ENCODE results near the gene MYOZ2. TPM values are rescaled to one million over a fixed set of nuclear protein-coding genes. Genes with fewer than 3 reads are reported as not detected.
A peak's percentile ranks its signal among the peaks of the same experiment; 100 is the strongest.
"Not testable (repeated sequence)": the region's sequence is repeated elsewhere in the genome, so short reads cannot be mapped to it uniquely, and the experiment has no call there.

MYOZ2 gene
- total RNA-seq, 1 donor from 2014 or later: 0.05 TPM

GRCh38 chr4:119128148-119128547, 7.5 kb upstream of the MYOZ2 start:
- DNase-seq (ENCODE audit: low read depth): no peak

GRCh38 chr4:119130365-119131065, 5.1 kb upstream of the MYOZ2 start:
- DNase-seq (ENCODE audit: low read depth): no peak

DNA sequence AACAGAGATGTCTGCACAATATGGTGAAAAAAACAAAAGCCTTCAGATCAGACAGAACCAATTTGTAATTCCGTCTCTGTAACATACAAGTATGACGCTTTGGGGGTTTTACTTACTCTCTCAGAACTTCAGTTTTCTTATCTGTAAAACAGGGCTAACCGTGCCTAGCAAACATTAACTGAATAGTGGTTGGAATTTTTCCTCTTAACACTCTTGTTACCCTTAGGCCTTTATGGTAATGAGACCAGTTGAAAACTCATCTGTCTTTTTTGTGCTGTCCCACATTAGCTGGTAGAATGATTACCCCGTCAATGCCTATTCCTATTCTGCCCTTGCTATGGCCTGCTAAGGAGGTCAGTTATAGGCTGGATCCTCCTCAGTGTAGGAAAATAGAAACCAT, 4.5 kb upstream of the MYOZ2 start:
- DNase-seq (ENCODE audit: low read depth): peak; percentile 85

DNA sequence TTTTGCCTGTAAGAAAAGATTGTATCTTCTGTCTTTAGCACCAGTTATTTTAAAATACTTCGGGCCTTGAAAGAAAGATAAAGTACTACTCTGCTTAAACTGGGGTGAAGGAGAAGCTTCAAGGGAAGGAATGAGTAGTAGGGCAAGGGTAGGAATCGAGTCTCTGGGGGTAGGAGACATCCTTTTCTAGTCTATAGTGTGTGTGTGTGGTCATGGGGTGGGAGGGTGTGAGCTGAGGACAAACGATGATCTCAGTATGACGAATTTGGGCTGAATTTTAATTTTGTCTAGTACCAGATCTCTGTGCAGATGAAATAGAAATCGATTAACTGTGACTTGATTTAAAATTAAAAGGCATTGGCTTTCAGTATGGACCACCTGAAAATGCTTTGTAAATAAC, 3.3 kb upstream of the MYOZ2 start:
- no peak for DNase-seq (ENCODE audit: low read depth)

GRCh38 chr4:119136546-119136945, 914 bp downstream of the MYOZ2 start:
- DNase-seq (ENCODE audit: low read depth): no peak

DNA sequence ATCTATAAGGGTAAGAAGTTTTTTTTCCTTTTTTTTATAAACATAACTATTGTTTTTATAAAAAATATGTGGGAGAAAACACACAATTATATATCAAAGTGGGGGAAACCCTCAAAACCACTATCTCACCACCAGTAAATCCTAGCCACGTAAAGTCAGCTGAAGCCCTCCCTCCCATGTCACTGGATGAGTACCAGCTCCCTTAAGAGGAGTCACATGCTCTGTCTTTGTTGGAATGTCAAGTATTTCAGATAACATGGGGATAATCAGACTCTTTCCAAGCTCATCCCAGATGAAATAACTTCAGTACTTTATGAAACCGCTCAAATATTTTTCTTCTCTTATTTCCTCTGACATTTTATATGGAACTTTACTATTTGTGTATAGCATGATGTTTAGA, 2.4 kb downstream of the MYOZ2 start:
- no peak for DNase-seq (ENCODE audit: low read depth)

DNA sequence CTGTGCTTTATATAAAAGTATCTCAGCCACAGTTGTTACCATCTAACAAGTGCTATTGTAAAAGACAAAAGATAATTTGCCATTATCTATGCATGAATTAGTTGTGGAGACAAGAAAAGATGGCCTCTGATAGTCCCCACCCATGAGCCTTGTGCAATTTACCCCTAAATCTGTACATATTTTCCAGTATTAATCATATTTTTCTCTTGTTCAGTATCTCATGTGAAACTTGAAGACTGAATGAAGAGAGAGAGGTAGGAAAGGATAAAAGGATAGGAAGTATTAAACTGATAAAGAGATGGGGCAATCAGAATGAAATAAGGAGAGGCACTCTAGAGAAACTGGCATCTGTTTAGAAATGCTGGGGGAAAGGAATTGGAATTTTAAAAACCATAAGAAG, 3.7 kb downstream of the MYOZ2 start:
- no peak for DNase-seq (ENCODE audit: low read depth)

DNA sequence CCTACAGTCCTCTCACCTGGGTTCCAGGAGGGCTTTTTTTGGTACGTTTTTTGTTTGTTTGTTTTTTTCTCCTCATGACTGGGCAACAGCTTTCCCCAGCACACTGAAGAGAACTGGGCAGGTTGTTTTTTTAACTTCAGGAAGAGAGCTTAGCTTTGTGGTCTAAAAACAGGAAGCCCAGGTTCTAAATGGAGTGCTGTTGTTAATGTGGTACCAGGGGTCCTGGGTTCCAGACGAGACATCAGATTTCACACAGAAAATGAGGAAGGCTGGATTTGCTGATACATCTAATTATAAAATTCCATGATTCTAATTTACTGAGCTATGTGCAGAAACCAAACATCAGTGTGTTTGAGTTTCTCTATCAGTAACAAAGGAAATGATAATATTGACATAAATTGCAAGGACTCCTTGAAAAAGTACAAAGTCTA, 4.2 kb downstream of the MYOZ2 start:
- DNase-seq (ENCODE audit: low read depth): no peak

- DNase-seq (ENCODE audit: low read depth): not testable (repeated sequence)
Measured at GRCh38 chr4:119141283-119141682, 5.7 kb downstream of the MYOZ2 start.

GRCh38 chr4:119142833-119143232, 7.2 kb downstream of the MYOZ2 start:
- DNase-seq (ENCODE audit: low read depth): no peak

DNA sequence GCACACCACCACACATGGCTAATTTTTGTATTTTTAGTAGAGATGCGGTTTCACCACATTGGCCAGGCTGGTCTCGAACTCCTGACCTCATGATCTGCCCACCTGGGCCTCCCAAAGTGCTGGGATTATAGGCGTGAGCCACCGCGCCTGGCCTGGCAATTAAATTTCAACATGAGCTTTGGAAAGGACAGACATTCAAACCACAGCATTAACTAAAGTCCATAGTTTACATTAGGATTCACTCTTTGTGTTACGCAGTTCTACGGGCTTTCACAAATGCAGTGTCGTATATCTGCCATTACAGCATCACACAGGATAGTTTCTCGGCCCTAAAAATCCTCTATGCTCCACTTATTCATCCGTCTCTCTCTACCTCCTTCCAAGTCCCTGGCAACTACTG, 7.7 kb downstream of the MYOZ2 start:
- not testable (repeated sequence) for DNase-seq (ENCODE audit: low read depth)

- DNase-seq (ENCODE audit: low read depth): no peak
Measured at GRCh38 chr4:119149110-119149509, 13.5 kb downstream of the MYOZ2 start.

GRCh38 chr4:119151161-119151560, 15.5 kb downstream of the MYOZ2 start:
- no peak for DNase-seq (ENCODE audit: low read depth)

DNA sequence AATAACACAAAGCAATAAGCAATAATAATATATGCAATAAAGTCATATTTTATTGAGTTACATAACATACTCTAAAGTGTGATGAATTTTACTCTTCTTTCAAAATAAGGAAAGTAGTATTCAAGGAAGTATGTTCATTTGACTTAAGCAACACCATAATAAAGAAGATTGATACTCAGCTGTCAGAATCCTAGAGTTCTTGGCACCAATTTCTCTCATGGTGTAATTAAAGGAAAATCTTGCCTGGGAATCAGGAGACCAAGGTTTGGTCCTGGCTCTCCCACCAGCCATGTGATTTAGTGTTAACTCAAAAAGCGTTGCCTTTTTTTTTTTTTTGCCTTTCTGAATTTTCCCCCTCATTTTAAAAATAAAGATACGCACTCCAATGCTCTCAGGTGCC, 17.1 kb downstream of the MYOZ2 start:
- DNase-seq (ENCODE audit: low read depth): peak; percentile 37

DNA sequence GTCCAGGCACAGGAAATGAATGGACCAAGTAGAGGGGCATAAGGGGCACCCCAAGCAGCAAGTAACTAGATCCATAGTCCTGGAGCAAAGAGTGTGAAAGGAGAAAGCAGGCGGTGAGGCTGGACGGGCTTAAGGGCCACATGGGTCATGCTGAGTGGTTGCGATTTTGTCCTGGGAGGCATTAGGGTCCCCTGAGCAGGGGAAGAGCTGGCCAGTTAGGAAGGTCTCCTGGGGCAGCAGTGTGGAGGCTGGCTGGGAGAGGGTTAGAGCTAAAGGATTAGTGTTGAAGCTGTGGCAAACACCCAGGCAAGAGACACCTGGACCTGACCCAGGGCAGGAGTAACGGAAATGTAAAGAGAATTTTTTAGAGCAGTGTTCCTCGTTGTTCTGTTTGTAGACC, 26.5 kb downstream of the MYOZ2 start:
- no peak for DNase-seq (ENCODE audit: low read depth)

- no peak for DNase-seq (ENCODE audit: low read depth)
Measured at GRCh38 chr4:119165767-119166166, 30.1 kb downstream of the MYOZ2 start.

DNA sequence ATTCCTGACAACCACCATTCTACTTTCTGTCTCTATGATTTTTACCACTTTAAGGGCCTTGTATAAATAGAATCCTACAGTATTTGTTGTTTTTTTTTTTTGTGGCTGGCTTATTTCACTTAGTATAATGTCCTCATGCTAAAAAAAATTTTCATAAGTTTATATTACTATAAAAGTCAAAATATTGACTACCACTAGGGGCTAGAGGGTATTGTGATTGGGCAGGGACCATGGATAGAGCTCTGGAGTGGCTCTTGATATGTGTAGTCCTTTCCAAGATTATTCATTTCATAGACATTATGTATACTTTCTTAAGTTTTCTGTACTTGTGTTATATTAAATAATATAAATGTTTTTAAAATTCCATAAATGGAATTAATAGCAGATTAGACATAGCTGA, 34.6 kb downstream of the MYOZ2 start:
- no peak for DNase-seq (ENCODE audit: low read depth)

- DNase-seq (ENCODE audit: low read depth): no peak
Measured at GRCh38 chr4:119172223-119172622, 36.6 kb downstream of the MYOZ2 start.

GRCh38 chr4:119173729-119174361, 38.2 kb downstream of the MYOZ2 start:
- not testable (repeated sequence) for DNase-seq (ENCODE audit: low read depth)

DNA sequence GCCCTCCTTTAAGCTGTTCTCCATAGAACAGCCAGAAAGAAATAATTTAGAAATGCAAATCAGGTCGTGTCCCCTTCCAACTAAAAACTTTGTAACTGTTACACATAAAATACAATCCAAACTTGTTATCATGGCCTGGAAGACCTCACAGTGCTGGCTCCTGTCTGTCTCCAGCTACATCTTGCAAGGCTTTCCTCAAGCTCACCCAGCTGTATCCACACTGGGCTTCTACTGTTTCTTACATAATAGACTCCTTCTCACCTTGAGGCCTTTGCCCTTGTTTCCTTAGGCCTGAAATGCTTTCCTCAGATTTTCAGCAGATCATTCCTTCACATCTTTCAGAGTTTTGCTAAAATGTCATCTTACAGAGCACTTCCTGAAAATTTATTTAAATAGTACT, 43.4 kb downstream of the MYOZ2 start:
- peak; percentile 5 for DNase-seq (ENCODE audit: low read depth)

DNA sequence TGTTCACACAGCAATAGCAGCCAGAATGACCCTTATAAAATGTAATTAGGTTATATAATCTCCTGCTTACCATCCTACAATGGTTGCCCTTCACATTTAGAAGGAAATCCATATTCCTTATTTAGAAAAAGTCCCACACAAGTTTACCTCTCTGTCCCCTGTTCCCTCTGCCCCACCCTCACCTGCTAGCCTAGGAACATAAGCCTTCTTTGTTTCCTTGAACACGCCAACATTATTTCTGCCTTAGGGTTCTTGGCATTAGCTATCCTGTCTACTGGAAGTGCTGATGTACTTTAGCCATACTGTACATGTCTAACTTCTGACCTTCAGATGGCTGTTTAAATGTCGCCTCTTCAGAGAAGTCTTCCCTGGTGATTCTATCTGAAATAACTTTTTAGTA, 48.5 kb downstream of the MYOZ2 start:
- DNase-seq (ENCODE audit: low read depth): no peak

DNA sequence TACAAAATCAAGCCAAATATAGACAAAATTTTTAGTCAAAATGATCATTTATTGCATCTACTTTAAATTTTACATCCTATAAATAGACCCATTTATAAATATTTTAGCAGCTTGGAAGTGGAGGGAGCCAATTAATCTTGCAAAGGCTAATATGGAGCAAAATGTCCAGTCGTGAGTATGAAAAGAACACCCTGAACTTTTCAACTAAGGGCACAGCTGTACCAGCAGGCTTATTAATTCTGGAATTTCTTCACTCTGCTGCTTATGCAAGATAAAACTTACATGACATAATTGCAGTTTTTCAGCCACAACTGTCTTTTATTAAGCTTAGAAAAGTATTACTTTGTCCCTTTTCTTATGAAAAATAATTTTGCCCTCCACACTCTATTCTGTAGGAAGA, 54.0 kb downstream of the MYOZ2 start:
- DNase-seq (ENCODE audit: low read depth): peak; percentile 33

- no peak for DNase-seq (ENCODE audit: low read depth)
Measured at GRCh38 chr4:119190354-119190753, 54.7 kb downstream of the MYOZ2 start.

- no peak for DNase-seq (ENCODE audit: low read depth)
Measured at GRCh38 chr4:119191505-119191904, 55.9 kb downstream of the MYOZ2 start.

Data from renal cortical epithelial cell (primary cell).